HG02852 (cell line): ENCODE data around the gene OTOGL.
A peak's percentile ranks its signal among the peaks of the same experiment; 100 is the strongest.
"Not testable (repeated sequence)": the region's sequence is repeated elsewhere in the genome, so short reads cannot be mapped to it uniquely, and the experiment has no call there.

ENCODE experiments used
- ATAC-seq: cut with Tn5 transposase; IDR thresholded peaks from one replicate; pipeline ENCODE4 v1.9.1; 2021; ENCODE audit warnings: mild to moderate bottlenecking, moderate library complexity; ENCODE audit not compliant: unreplicated experiment

The OTOGL gene

GRCh38 chr12:80213871-80214270 lies 114.5 kb downstream of the OTOGL start:
- ATAC-seq, result no peak

DNA sequence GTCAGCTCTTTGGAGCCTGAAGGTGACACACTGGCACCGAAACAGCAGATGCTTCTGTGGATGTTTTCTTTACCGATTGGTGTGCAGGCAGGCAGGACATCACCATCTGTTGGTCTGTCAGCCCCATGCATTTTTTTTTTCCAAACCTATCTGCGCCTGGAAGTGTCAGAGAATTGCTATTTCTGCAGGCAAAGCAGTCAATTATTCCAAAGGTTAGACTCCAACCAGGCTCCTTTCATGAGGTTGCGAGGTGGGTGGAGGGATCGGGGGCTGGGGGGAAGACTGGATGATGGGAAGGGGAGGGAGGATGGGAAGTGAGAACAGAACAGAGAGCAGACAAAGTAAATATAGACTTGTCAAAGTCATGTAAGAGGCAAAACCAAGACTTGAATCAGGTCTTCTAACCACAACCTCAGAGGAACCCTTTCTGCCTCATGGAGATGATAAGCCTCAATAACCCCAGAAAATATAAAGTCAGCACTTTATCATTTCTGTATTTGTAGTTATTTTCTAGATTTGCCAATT lies 117.7 kb downstream of the OTOGL start:
- ATAC-seq, result peak; percentile 82

- not testable (repeated sequence) for ATAC-seq
Measured at GRCh38 chr12:80218925-80219324, 119.6 kb downstream of the OTOGL start.

- ATAC-seq, result no peak
Measured at GRCh38 chr12:80219345-80219744, 120.0 kb downstream of the OTOGL start.

DNA sequence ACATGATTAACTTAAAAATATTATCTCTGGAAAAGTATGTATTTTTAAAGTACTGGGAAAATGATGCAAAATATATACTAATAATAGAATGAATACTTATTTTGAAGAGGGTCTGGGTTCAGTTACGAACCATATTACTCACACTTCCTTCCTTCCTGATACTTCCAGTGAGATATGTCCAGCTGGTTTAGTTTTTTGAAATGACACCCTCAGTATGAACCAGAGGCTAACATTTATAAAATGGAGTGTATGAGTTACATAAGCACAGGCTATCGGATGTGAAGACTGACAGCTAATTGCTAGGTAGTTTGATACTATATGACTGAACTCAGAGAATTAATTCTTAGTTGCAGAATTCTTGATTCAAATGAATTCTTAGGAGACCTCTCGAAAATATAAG lies 122.9 kb downstream of the OTOGL start:
- ATAC-seq, result peak; percentile 69

- no peak for ATAC-seq
Measured at GRCh38 chr12:80226576-80226975, 127.2 kb downstream of the OTOGL start.

- not testable (repeated sequence) for ATAC-seq
Measured at GRCh38 chr12:80227904-80228303, 128.6 kb downstream of the OTOGL start.

GRCh38 chr12:80230068-80230467 lies 130.7 kb downstream of the OTOGL start:
- ATAC-seq, result no peak

- ATAC-seq, result no peak
Measured at GRCh38 chr12:80232837-80233236, 133.5 kb downstream of the OTOGL start.

GRCh38 chr12:80233926-80234325 lies 134.6 kb downstream of the OTOGL start:
- ATAC-seq, result no peak

DNA sequence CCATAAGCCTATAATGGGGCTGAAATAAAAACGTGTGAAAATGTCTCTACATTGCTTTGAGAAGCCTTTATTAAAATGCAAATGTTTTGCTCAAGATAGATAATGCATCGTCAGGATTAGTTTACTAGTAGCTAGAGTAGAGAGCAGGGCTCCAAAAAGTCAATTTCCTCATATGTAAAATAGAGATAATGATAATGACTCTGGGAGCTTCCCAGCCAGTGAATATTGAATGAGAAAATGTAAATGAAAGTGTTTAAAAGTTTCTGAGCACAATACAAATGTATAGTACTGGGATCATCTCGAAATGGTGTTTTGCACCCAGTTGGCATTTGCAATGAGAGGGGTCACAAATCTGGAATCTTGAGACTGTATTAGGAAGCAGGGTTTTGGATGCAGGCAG lies 135.3 kb downstream of the OTOGL start:
- no peak for ATAC-seq

DNA sequence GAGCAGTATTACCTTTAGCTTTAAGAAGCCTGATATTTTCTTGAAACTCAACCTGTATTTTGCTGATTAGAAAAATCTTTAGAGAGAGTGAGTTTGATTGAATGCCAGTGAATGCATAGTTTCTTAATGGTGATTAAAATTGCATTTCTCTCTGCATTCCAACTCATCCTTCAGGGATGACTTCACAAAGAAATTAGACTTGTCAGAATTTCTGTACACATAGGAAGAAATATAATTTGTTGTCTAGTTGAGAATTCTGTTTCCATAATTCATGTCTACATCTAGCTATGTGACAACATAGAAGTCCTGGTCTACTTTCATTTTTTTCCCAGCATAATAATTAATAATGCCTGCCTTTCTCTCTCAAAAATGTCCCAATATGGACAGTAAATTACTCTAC lies 136.6 kb downstream of the OTOGL start:
- ATAC-seq, result no peak

GRCh38 chr12:80239867-80240266 lies 140.5 kb downstream of the OTOGL start:
- ATAC-seq, result no peak

DNA sequence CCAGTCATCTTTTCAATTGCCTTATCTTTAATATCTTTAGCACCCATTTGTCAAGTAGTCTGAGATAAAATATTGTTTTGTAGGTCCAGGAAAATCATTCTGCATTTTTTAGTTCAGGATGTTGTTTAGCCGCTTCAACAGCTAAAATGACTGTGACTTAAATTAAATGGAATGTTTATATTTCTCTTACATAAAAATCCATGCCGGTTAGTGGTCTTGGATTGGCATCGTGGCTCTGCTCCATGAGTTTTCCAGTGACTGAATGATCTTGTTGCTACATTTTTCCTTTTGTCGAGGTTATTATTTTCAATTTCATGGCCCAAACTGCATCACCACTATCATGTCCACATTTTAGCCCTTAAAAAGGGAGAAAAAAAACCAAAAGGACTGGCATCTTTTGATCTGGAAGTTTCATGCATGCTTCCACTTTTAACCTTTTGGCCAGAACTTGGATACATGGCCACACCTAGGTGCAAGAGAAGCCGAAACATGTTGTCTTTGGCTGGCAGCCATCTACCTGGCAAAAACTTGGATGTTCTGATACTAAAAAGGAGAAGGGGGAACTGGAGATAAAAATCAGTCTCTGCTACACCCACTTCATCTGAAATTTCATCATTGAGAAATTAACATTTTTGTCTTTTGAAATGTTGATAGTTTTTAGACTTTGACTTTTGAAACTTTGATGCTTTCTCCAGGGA lies 142.4 kb downstream of the OTOGL start:
- ATAC-seq, result no peak

DNA sequence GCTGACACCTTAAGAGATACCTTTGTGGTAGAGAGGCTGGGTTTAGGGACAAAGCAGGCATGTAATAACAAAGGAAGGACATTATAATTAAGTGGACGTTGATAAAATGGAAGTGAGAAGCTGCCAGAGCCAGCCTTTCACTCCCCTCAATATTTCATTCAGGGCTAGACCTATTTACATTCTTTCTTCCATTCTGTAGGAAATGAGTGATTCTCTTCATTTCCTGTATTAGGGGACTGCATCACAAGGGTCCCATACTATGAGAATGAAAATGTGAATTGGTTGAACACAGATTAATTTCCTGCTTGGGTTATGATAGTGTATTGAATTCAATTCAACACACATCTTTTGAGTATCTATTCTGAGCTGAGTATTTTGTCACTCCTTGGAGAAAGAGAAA lies 143.0 kb downstream of the OTOGL start:
- no peak for ATAC-seq

DNA sequence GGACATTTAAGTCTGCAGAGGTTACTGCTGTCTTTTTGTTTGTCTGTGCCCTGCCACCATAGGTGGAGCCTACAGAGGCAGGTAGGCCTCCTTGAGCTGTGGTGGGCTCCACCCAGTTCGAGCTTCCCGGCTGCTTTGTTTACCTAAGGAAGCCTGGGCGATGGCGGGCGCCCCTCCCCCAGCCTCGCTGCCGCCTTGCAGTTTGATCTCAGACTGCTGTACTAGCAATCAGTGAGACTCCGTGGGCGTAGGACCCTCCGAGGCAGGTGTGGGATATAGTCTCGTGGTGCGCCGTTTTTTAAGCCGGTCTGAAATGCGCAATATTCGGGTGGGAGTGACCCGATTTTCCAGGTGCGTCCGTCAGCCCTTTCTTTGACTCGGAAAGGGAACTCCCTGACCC lies 150.2 kb downstream of the OTOGL start:
- ATAC-seq, result not testable (repeated sequence)

DNA sequence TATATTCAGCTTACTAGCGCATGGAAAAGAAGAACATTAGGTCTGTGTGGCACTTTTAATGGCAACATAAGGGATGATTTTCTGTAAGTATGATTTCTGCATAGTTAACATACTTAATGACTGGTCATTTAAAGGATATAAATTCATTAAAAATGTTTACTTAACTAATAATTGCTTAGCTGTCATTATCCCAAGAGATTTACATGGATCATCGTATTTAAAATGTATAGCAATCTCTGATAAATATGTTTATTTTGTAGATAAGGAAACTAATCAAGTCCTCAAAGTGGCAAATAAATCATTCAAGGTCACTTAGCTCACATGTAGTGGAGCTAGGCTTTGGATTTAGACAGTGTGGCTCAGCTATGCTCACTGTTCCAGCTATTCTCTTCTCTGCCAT lies 158.6 kb downstream of the OTOGL start:
- ATAC-seq, result no peak

DNA sequence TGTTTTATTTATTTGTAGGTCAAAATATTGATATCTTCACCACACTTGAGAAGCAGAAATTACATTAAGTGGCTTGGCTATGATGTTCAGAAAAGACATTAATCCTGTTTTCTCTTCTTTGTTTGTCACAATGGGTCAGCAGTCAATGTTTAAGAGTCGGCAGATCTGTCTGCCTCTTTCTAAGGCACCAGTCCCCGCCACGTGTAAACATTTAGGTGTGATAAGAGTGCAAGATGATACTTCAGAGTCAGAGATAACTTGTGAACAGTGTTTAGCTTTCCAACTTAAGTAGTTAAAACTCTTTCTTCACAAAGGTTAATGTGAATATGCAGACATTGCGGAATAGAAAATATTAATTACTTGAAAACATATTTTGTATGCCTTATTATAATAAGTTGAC lies 160.9 kb downstream of the OTOGL start:
- ATAC-seq, result no peak

GRCh38 chr12:80261403-80261802 lies 162.1 kb downstream of the OTOGL start:
- no peak for ATAC-seq

- ATAC-seq, result no peak
Measured at GRCh38 chr12:80262346-80262745, 163.0 kb downstream of the OTOGL start.

- ATAC-seq, result no peak
Measured at GRCh38 chr12:80262771-80263170, 163.4 kb downstream of the OTOGL start.

GRCh38 chr12:80264386-80264785 lies 165.0 kb downstream of the OTOGL start:
- ATAC-seq, result no peak

GRCh38 chr12:80264891-80265290 lies 165.6 kb downstream of the OTOGL start:
- no peak for ATAC-seq
